GM12864 (cell line): ENCODE measurements around the gene SLC16A10.

Experiments used
- DNase-seq: peaks from one replicate; pipeline ENCODE4 v3.0.0-alpha.2; 2011; ENCODE audit warnings: low read depth
- H3K4me3 ChIP-seq: 2 replicates; pipeline ENCODE4 v1.5.1; 2011; ENCODE audit warnings: mild to moderate bottlenecking, low read depth, low read length, control low read depth
- TF ChIP-seq, protein P1 (sequence below): IDR thresholded peaks from 2 replicates; pipeline ENCODE4 v1.5.1; 2011; ENCODE audit warnings: low read depth, mild to moderate bottlenecking, moderate library complexity, low read length, control low read depth, inconsistent platforms; ENCODE audit errors: missing control alignments

Gene SLC16A10

DNA sequence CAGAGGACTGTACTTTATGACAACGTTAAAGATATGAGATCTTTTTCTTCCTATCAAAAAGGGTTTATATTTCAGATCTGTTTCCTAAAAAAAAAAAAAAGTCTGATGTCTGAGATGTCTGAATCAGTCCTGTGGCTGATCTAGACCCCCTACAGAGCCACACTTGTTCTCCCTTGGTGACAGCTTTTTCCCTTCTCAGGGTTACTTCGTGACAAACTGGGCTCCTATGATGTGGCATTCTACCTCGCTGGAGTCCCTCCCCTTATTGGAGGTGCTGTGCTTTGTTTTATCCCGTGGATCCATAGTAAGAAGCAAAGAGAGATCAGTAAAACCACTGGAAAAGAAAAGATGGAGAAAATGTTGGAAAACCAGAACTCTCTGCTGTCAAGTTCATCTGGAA, 134.5 kb downstream of the SLC16A10 start:
- H3K4me3 ChIP-seq = no peak overlapping the region
- TF ChIP-seq, protein P1, sequence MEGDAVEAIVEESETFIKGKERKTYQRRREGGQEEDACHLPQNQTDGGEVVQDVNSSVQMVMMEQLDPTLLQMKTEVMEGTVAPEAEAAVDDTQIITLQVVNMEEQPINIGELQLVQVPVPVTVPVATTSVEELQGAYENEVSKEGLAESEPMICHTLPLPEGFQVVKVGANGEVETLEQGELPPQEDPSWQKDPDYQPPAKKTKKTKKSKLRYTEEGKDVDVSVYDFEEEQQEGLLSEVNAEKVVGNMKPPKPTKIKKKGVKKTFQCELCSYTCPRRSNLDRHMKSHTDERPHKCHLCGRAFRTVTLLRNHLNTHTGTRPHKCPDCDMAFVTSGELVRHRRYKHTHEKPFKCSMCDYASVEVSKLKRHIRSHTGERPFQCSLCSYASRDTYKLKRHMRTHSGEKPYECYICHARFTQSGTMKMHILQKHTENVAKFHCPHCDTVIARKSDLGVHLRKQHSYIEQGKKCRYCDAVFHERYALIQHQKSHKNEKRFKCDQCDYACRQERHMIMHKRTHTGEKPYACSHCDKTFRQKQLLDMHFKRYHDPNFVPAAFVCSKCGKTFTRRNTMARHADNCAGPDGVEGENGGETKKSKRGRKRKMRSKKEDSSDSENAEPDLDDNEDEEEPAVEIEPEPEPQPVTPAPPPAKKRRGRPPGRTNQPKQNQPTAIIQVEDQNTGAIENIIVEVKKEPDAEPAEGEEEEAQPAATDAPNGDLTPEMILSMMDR = no peak
- no peak for DNase-seq

DNA sequence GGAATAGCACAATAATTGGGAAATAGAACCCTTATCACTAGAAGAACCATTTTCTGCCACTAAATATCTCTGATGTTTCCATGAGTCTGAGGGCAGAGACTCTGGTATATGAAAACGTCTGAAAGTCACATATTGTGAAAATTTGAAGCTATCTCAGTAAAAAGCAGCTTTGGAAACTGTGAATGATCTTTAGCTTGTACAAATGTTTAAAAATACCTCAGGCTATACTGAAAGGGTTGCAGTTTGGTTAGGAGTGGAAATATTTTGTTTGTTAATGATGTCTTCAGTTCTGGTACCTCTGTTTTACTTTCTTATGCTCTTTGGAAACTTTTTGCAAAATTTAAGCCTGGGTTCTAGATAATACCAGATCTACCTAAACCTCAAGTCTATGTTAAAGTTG, 135.0 kb downstream of the SLC16A10 start:
- no peak for DNase-seq
- no peak overlapping the region for H3K4me3 ChIP-seq
- TF ChIP-seq, protein P1 = no peak

DNA sequence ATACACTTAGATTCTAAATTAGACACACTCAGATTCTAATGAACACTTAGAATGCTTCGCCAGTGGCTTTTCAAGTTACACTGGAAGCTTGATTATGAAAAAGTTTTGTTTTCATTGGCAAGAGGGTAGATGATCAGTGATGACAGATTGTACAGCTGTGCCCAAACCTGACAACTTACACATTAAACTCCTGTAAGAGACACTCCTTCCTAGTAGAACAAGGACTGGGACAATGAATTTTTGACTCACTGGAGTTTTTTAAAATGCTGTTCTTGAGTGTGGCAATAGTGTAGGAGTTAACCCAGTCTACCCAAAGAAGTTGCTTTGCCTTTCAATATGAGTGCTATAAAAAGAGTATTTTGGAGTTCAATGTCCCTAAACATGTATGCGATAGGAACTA, 140.8 kb downstream of the SLC16A10 start:
- DNase-seq = no peak
- H3K4me3 ChIP-seq = no peak overlapping the region

DNA sequence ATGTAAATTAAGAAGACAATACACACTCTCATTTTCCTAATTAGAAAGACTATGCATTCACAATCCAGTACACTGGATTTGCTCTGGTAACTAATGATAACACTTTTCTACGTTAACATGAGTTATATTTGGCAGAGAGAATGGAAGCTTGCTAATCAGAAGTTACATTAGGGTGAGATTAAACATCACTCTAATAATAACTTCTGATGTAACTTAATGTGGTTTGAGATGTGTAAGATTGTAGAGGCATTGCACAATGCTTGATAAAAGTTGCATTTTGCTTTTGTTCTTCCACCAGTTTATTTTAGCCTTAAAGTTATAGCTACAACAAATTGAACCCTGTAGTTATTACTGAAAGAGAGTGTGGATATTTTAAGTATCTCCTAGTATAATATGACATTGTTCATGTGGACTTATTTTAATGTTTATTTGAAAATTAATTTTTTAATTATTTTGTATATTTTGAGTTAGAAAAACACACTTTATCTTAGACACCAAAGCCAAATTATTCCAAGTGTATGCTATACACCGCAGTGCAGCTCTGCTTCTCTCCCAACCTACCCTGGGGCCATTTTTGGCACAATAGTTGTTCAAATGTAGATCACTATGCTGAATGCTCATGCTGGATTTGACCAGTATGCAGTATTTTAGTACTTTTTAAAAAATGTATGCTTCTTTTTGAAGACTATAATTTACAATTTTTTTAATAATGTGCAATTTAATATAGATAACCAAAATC, 143.2 kb downstream of the SLC16A10 start:
- TF ChIP-seq, protein P1 = no peak
- DNase-seq = no peak
- no peak overlapping the region for H3K4me3 ChIP-seq

More for the DNA sequence above, 140.8 kb downstream of the SLC16A10 start:
- TF ChIP-seq, protein P1 = no peak

DNA sequence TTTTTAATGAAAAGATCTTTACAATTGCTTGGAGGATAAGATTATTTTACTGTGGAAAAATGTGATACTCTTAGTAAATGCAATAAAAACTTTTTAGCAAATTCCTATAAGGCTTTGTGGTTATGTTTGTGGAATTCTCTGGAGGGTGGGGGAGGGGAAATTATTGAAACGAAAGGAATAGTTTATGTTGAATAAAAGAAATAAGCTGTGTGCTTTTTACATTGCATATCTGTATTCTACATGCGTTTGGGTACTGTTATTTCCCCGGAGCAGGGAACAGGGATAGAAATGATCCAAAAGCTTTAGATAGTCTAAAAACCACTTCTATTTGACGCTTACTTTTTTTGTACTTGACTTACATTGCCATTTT, 143.8 kb downstream of the SLC16A10 start:
- DNase-seq = no peak
- TF ChIP-seq, protein P1 = no peak
- H3K4me3 ChIP-seq = no peak overlapping the region

DNA sequence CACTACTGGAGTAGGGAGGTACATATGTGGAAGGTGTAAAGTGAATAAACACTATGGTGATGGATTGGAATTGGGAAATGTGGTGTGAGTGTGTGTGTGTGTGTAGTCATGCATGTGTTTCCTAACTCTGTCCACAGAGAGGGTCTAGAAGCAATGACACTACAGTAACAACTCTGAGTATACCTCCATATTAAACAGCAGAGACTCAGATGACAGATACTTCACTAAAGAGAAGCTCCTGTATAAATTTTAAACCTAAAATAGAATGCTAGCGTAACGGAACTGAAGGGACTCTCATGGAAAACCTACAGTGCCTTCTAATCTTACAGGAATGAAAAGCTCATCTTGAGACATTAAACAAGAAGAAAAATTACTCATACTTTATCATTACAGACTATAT, 150.5 kb downstream of the SLC16A10 start:
- no peak overlapping the region for H3K4me3 ChIP-seq
- TF ChIP-seq, protein P1 = no peak
- no peak for DNase-seq
